Measurements from ENCODE around the gene HLCS. TPM values are rescaled to one million over a fixed set of nuclear protein-coding genes. Genes with fewer than 3 reads are reported as not detected.

The HLCS gene
- total RNA-seq, 1 experiment from 2014 or later, result 12.7 TPM

GRCh38 chr21:36926989-36927718 is 39.3 kb downstream of the HLCS start:
- Histone ChIP-seq H3K79me1 (ENCODE audit: insufficient read depth, low read depth, low read length, poor library complexity, severe bottlenecking) (no peaks in the 10 kb centered on the region), H2BK20ac (ENCODE audit: low read depth, low read length, poor library complexity, severe bottlenecking) (no peak overlapping the region), H3K9ac (ENCODE audit: extremely low read depth, insufficient read length, low read length) (no peak overlapping the region), H4K8ac (replicated peaks; ENCODE audit: insufficient read length, low read depth, low read length) (no peak overlapping the region), H4K20me1 (ENCODE audit: control insufficient read depth, insufficient read depth, insufficient read length) (no peaks in the 10 kb centered on the region), H3K27ac (ENCODE audit: insufficient read length, low read depth, low read length) (no peak overlapping the region), H3K79me2 (ENCODE audit: insufficient read depth, low read length) (no peaks in the 10 kb centered on the region), H2BK15ac (ENCODE audit: low read depth, low read length) (no peak overlapping the region), H4K5ac (ENCODE audit: insufficient read length, low read depth, low read length) (no peak overlapping the region), H3K18ac (ENCODE audit: insufficient read length, low read depth, low read length) (no peak overlapping the region), H3K4ac (ENCODE audit: low read depth, low read length) (no peak overlapping the region), H3K23ac (ENCODE audit: insufficient read length, low read depth, low read length) (no peak overlapping the region), H3T11ph (ENCODE audit: low read length) (no peak overlapping the region), H3K23me2 (ENCODE audit: insufficient read length, low read depth, low read length, poor library complexity, severe bottlenecking) (no peaks in the 10 kb centered on the region), H2AFZ (ENCODE audit: low read length) (no peak overlapping the region), H3K4me2 (ENCODE audit: insufficient read depth, insufficient read length, low read length) (no peak overlapping the region), H2BK12ac (ENCODE audit: insufficient read length, low read depth, low read length) (no peak overlapping the region), H2BK5ac (ENCODE audit: insufficient read length, low read length) (no peak overlapping the region), H3K9me3 (ENCODE audit: control insufficient read depth, low read depth, low read length) (no peaks in the 10 kb centered on the region), H3K4me1 (ENCODE audit: insufficient read depth, low read length) (no peaks in the 10 kb centered on the region), H3K56ac (ENCODE audit: insufficient read length, low read depth, low read length) (no peak overlapping the region), H2AK5ac (ENCODE audit: insufficient read length, low read length) (no peak overlapping the region), H2BK120ac (ENCODE audit: low read depth, low read length, poor library complexity, severe bottlenecking) (no peak overlapping the region), H3K27me3 (ENCODE audit: insufficient read depth, low read length) (no peaks in the 10 kb centered on the region), H3K14ac (ENCODE audit: insufficient read depth, low read length) (no peak overlapping the region), H4K91ac (ENCODE audit: insufficient read length, low read depth, low read length) (no peak overlapping the region)
- Mint-ChIP-seq H3K4me3 (no peak overlapping the region), H3K9me3 (no peaks in the 10 kb centered on the region), H3K4me1 (peaks cover 0 to 4% of the 10 kb centered on the region in 2 experiments; a peak in 1 of 4 replicates), H3K36me3 (ENCODE audit: insufficient read depth in 1 of 3, low read depth in 3 of 3) (no peaks in the 10 kb centered on the region; a peak in 2 of 7 replicates), H3K27ac (no peak overlapping the region), H3K27me3 (ENCODE audit: low read depth) (no peaks in the 10 kb centered on the region)
- TF ChIP-seq CTCF (conservative IDR thresholded peaks at IDR 0.05), result no peak
- WGBS (ENCODE audit: extremely low coverage, insufficient read length, low lambda C conversion rate), result no CpG with 5 or more reads among the region's 17 CpGs
- no peak for DNase-seq

Data from H9 (cell line).